Prostate gland (tissue), 2 donors: ENCODE data around the gene STAM2.

Source experiments
- POLR2AphosphoS5 ChIP-seq: sonication (generic); formaldehyde crosslinking; IDR thresholded peaks from one replicate; pipeline ENCODE4 v1.6.1; 2017; ENCODE audit warnings: antibody characterized with exemption
- TF ChIP-seq, protein P1 (sequence below), 4 experiments: fragments of 200-600 bp in 2 of 4; fragments of 450-650 bp in 2 of 4; sonication (generic) in 2 of 4; IDR thresholded peaks; 1 replicate in 3 of 4; 2 replicates in 1 of 4; pipeline ENCODE4 v1.5.1; 2016 to 2019; ENCODE audit warnings: antibody characterized with exemption in 4 of 4, mild to moderate bottlenecking in 2 of 4, moderate library complexity in 2 of 4

GRCh38 chr2:152126664-152127063 lies 48.9 kb downstream of the STAM2 start:
- TF ChIP-seq, protein P1, sequence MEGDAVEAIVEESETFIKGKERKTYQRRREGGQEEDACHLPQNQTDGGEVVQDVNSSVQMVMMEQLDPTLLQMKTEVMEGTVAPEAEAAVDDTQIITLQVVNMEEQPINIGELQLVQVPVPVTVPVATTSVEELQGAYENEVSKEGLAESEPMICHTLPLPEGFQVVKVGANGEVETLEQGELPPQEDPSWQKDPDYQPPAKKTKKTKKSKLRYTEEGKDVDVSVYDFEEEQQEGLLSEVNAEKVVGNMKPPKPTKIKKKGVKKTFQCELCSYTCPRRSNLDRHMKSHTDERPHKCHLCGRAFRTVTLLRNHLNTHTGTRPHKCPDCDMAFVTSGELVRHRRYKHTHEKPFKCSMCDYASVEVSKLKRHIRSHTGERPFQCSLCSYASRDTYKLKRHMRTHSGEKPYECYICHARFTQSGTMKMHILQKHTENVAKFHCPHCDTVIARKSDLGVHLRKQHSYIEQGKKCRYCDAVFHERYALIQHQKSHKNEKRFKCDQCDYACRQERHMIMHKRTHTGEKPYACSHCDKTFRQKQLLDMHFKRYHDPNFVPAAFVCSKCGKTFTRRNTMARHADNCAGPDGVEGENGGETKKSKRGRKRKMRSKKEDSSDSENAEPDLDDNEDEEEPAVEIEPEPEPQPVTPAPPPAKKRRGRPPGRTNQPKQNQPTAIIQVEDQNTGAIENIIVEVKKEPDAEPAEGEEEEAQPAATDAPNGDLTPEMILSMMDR (IDR thresholded peaks at IDR 0.05): no peak
- no peak for TF ChIP-seq POLR2AphosphoS5
